A549 (cell line): Measurements from ENCODE around the gene C1orf35.

Source experiments
- CTCF ChIP-seq: fragments of >200 bp; sonication (Bioruptor Twin); formaldehyde crosslinking; IDR thresholded peaks from 3 replicates; pipeline ENCODE4 v1.5.1; 2016
- JUNB ChIP-seq: fragments of >200 bp; sonication (Bioruptor Twin); formaldehyde crosslinking; IDR thresholded peaks from 2 replicates; pipeline ENCODE4 v1.6.1; 2016

DNA sequence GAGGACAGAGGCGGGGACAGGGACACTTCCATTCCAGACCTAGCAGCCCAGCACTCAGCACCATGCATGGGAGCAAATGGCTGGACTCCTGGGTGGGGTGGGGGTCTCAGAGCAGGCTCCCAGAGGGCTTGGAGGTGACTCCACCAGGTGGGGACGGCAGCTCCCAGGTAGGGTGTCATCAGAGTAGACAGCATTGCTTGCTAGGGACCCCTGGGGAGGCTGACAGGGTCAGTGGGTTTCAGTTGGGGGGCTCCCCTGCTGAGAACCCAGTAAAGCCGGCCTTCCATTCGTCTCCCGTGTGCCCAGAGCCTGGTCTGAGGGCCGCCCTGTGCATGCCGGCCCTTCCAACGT, 41.8 kb upstream of the C1orf35 start:
- no peak for TF ChIP-seq CTCF
- TF ChIP-seq JUNB = no peak
